K562 (cell line): ENCODE data around the gene ADGRF1.

Source experiments
- FOS ChIP-seq: IDR thresholded peaks from 3 replicates; pipeline ENCODE4 v1.6.1; 2011; ENCODE audit not compliant: insufficient read length; ENCODE audit errors: extremely low read depth
- FOXK2 ChIP-seq, 2 experiments: fragments of 450-650 bp; IDR thresholded peaks in 1 of 2; conservative IDR thresholded peaks in 1 of 2; 2 replicates each; pipeline ENCODE4 v1.6.1; 2016; ENCODE audit warnings: low read depth in 2 of 2, mild to moderate bottlenecking in 1 of 2
- HIVEP1 ChIP-seq: fragments of 250-450 bp; sonication (Bioruptor Pico); IDR thresholded peaks from 2 replicates; pipeline ENCODE4 v1.4.0; 2020; ENCODE audit warnings: mild to moderate bottlenecking
- JUN ChIP-seq, 2 experiments: sonication (generic) in 1 of 2; formaldehyde crosslinking in 1 of 2; IDR thresholded peaks; 2 replicates each; pipeline versions ENCODE4 v1.6.1 to v1.8.0; 2012 to 2022; ENCODE audit warnings: borderline replicate concordance in 2 of 2, mild to moderate bottlenecking in 2 of 2, improper control_type of control experiment in 1 of 2, low read depth in 1 of 2, low read length in 1 of 2, missing genetic modification reagents in 1 of 2
- NFYB ChIP-seq: IDR thresholded peaks from 2 replicates; pipeline ENCODE4 v1.6.1; 2011; ENCODE audit warnings: mild to moderate bottlenecking, moderate library complexity; ENCODE audit not compliant: insufficient read length; ENCODE audit errors: extremely low read depth
- POLR2AphosphoS2 ChIP-seq: IDR thresholded peaks from 2 replicates; pipeline ENCODE4 v1.6.1; 2012; ENCODE audit warnings: low read length, improper control_type of control experiment
- SIN3A ChIP-seq, 2 experiments: fragments of 150-350 bp in 1 of 2; IDR thresholded peaks; 2 replicates each; pipeline ENCODE4 v1.6.1; 2011 to 2016; ENCODE audit warnings: borderline replicate concordance in 2 of 2, low read depth in 2 of 2, low read length in 2 of 2, mild to moderate bottlenecking in 2 of 2, moderate library complexity in 2 of 2; ENCODE audit not compliant: control insufficient read depth in 1 of 2
- ZNF133 ChIP-seq: fragments of 250-450 bp; sonication (Bioruptor Pico); IDR thresholded peaks from 2 replicates; pipeline ENCODE4 v1.4.0; 2020; ENCODE audit warnings: mild to moderate bottlenecking

GRCh38 chr6:47005486-47005885 lies 36.6 kb downstream of the ADGRF1 start:
- TF ChIP-seq SIN3A (IDR thresholded peaks at IDR 0.05; ENCODE audit: borderline replicate concordance in 2 of 2, control insufficient read depth in 1 of 2, low read depth in 2 of 2, low read length in 2 of 2) (no peak), FOXK2 (conservative IDR thresholded peaks at IDR 0.05 in 1 of 2, IDR thresholded peaks at IDR 0.05 in 1 of 2; ENCODE audit: low read depth in 2 of 2) (no peak), POLR2AphosphoS2 (no peak), ZNF133 (no peak), JUN (IDR thresholded peaks at IDR 0.05; ENCODE audit: borderline replicate concordance, low read depth, low read length) (no peak), JUN (CRISPR knock-in tag; IDR thresholded peaks at IDR 0.05; ENCODE audit: borderline replicate concordance) (no peak), NFYB (no peak), FOS (no peak), HIVEP1 (CRISPR knock-in tag) (no peak)
